ENCODE measurements around the gene MORC3. TPM values are rescaled to one million over a fixed set of nuclear protein-coding genes. Genes with fewer than 3 reads are reported as not detected.

The MORC3 gene
- total and polyA plus RNA-seq, 12 donors = 5.5 to 21.2 (median 16.0) TPM

GRCh38 chr21:36323032-36323431 lies 3.0 kb downstream of the MORC3 start:
- H3K27me3 ChIP-seq = no peaks in the 10 kb centered on the region
- H3K27ac ChIP-seq = peak overlapping the region in 8 of 10 donors; percentile 0 to 99 (median 98)
- no peaks in the 10 kb centered on the region for H3K9me3 ChIP-seq
- ATAC-seq (no peak), DNase-seq (peak in 1 of 2 donors; percentile 17)
- 15 to 41% methylated on average over 3 of the region's 3 CpGs for WGBS, 2 donors
- intact Hi-C loops (cut with DNase I) = loop anchor here in 8 of 10 donors (5.0 to 10.0 kb wide), 7 partner anchors 61 to 186 kb away; partner anchors contain the start of genes DOP1B (in 2 of the 8), CBR3 (in 1 of the 8) and CHAF1B (in 1 of the 8)
- H3K4me1 ChIP-seq = peaks cover 3 to 65% (median 54%) of the 10 kb centered on the region in 9 donors
- TF ChIP-seq CTCF (IDR thresholded peaks at IDR 0.05) = no peak
- H3K4me3 ChIP-seq = no peak overlapping the region
- peaks cover 0 to 24% (median 0%) of the 10 kb centered on the region in 9 donors for H3K36me3 ChIP-seq

- WGBS, 2 donors = 82 to 85% methylated on average over 8 of the region's 8 CpGs
- Histone ChIP-seq H3K36me3 (peaks cover 0 to 28% (median 0%) of the 10 kb centered on the region in 9 donors), H3K27me3 (no peaks in the 10 kb centered on the region), H3K27ac (peak overlapping the region in 2 of 10 donors; percentile 99), H3K9me3 (no peaks in the 10 kb centered on the region), H3K4me1 (peaks cover 3 to 86% (median 70%) of the 10 kb centered on the region in 9 donors), H3K4me3 (no peak overlapping the region)
- intact Hi-C loops (cut with DNase I) = loop anchor here in 4 of 10 donors (5.0 to 10.0 kb wide), 4 partner anchors 59 to 188 kb away; partner anchors contain the start of genes CBR3 (in 1 of the 4) and CHAF1B (in 1 of the 4)
- ATAC-seq = no peak
- TF ChIP-seq CTCF (IDR thresholded peaks at IDR 0.05) = no peak
- no peak for DNase-seq
Observed at GRCh38 chr21:36325373-36326010, 5.5 kb downstream of the MORC3 start.

- H3K9me3 ChIP-seq = no peaks in the 10 kb centered on the region
- DNase-seq (peak; percentile 29 to 34), ATAC-seq (peak; percentile 66 to 84 (median 82))
- H3K4me1 ChIP-seq = peaks cover 0 to 67% (median 48%) of the 10 kb centered on the region in 9 donors
- no peak overlapping the region for H3K4me3 ChIP-seq
- peak; percentile 43 to 80 (median 69) for TF ChIP-seq CTCF (IDR thresholded peaks at IDR 0.05)
- 46 to 58% methylated on average over 2 of the region's 2 CpGs for WGBS, 2 donors
- H3K36me3 ChIP-seq = peaks cover 0 to 47% (median 13%) of the 10 kb centered on the region in 9 donors
- H3K27ac ChIP-seq = peak overlapping the region in 1 of 10 donors; percentile 18
- intact Hi-C loops (cut with DNase I) = loop anchor here in 5 of 10 donors (2.0 to 10.0 kb wide), 3 partner anchors 189 to 1726 kb away; no protein-coding TSS in a partner anchor
- H3K27me3 ChIP-seq = no peaks in the 10 kb centered on the region
Observed at GRCh38 chr21:36330904-36331303, 10.9 kb downstream of the MORC3 start.

GRCh38 chr21:36337099-36337509 lies 17.1 kb downstream of the MORC3 start:
- 92 to 95% methylated on average over 3 of the region's 3 CpGs for WGBS, 2 donors
- ATAC-seq (peak in 1 of 8 donors; percentile 66), DNase-seq (no peak)
- H3K4me1 ChIP-seq = peaks cover 0 to 25% (median 11%) of the 10 kb centered on the region in 9 donors
- no peak overlapping the region for H3K4me3 ChIP-seq
- no peak for TF ChIP-seq CTCF (IDR thresholded peaks at IDR 0.05)
- H3K27me3 ChIP-seq = no peaks in the 10 kb centered on the region
- H3K27ac ChIP-seq = peak overlapping the region in 1 of 10 donors; percentile 6
- H3K9me3 ChIP-seq = no peaks in the 10 kb centered on the region
- intact Hi-C loops (cut with DNase I) = loop anchor here in 1 of 10 donors (10.0 kb wide), 1 partner anchor 1732 kb away; no protein-coding TSS in a partner anchor
- peaks cover 0 to 94% (median 53%) of the 10 kb centered on the region in 9 donors for H3K36me3 ChIP-seq
